GM19468 (cell line): ENCODE data around the gene VWA2.

ENCODE experiments used
- ATAC-seq: cut with Tn5 transposase; IDR thresholded peaks from one replicate; pipeline ENCODE4 v1.9.1; 2021; ENCODE audit warnings: mild to moderate bottlenecking, moderate library complexity, moderate number of reproducible peaks; ENCODE audit not compliant: unreplicated experiment; ENCODE audit errors: extremely low read depth

VWA2 gene

DNA sequence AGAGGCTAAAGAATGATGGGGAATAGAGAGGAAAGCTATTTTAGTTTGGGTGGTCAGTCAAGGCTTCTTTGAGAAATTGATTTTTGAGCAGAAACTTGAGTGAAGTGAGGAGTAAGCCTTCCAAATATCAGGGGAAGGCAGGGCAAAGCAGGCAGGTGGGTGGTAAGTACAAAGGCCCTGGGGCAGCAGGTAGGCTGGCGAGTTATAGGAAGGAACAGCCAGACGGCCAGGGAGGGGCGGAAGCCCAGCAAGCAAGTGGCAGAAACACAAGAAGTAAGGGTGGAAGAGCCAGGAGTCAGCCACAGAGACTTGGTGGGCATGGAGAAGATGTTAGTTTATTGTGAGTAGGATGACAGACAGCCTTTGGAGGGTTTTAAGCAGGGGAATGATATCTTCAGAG lies 34.9 kb downstream of the VWA2 start:
- no peak for ATAC-seq

DNA sequence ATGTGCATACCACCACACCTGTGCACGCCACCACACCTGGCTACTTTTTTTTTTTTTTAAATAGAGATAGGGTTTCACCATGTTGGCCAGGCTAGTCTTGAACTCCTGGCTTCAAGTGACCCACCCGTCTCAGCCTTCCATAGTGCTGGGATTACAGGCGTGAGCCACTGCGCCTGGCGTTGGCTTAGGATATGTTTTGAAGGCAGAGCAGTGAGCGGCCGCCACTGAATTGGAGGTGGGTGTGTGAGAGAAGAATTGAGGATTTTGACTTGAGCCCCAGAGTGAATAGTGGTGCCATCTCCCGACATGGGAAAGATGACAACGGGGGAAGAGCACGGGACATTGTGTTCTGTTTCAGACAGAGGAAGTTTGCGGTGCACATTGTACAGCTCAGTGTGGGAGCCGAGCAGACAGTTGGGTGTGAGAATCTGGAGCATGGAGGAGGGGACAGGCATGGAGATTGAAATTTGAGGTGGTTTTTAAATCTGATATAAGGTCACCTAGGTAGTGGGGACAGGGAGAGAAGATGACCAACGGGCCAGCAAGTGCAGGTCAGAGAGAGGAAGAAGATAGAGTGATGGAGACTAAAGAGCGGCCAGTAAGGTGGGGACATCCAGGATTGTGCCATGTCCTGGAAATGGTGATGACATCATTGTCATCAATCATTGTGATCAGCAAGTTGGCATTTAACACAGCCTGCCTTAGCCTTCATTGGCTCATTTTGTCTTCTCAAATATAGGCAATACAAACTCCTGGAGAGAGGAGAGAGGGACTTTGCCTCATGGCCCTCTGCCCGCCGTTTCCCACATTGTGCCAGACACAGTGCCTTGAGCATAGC lies 35.8 kb downstream of the VWA2 start:
- no peak for ATAC-seq

DNA sequence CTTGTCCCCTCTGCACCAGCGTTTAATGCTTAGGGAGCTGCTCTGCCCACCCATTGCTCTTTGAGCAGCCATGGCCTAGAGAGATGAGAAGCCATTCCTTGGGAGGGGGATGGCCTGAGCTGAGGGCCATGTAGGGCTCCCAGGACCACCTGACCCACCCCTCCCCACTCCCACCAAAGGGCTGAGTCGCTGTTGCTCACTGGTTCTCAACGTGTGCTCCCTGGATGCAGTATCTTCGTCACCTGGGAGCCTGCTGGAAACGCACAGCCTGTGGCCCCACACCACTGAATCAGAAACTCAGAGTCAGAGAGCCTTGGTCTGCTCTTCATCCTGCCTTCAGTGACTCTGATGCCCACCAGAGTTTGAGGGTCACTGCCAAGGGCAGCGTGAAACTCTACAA lies 37.0 kb downstream of the VWA2 start:
- ATAC-seq: no peak

DNA sequence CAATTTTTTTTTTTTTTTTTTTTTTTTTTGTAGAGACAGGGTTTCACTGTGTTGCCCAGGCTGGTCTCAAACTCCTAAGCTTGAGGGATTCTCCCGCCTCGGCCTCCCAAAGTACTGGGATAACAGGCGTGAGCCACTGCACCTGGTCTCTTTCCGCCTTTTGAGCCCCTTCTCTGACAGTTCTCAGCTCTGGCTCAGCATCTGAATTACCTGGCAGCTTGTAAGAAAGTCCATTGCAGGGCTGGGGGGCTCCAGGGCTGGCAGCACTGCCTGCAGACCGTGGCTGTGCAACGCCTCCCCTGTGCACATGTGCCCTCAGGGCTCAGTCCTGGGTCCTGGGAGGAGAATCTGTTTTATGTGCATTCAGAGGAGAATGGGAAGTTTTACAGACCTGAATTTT lies 37.6 kb downstream of the VWA2 start:
- no peak for ATAC-seq

DNA sequence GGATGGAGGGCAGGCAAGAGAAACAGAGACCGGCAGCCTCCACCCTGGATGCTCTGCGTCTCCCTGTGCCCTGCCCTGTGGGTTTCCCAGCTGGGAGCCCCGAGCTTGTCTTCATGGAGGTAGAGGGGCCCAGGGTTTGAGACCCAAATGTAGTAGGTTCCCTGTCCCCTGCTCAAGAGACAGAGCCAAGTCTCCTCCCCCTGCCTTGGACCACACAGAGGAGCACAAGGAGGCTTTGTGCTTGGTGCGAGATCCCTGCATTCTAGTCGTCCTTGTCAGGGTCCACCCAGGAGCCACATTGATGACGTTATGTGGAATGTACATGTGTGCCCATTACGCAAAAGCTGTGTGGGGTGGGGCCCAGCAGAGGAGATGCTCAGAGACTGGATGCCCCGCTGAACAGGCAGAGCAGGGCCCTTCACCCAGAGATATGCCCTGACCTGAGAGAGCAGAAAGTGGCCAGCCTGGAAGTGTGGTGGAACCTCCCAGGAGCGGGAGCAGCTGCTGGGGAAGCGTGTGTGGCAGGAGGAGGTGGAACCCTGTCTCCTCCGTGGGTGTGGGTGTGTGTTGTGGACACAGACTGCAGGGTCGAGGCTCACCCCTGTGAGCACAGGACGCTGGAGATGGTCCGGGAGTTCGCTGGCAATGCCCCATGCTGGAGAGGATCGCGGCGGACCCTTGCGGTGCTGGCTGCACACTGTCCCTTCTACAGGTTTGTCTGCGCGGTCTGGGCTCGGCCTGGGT lies 39.3 kb downstream of the VWA2 start:
- ATAC-seq: no peak

DNA sequence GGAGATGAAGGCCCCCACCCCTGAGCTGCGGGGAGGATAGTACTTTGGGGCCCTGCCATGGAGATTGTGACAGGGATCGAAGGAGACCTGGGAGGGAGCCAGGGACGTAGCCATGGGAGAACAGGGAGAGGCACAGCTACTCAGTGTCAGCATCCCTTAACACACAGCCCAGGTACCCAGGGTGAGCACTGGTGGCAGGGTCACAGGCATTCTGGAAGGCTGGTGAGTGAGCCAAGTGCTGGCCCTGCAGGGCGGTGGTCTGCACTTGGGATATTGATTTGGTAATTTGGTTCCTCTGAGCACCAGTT lies 39.8 kb downstream of the VWA2 start:
- ATAC-seq: no peak

DNA sequence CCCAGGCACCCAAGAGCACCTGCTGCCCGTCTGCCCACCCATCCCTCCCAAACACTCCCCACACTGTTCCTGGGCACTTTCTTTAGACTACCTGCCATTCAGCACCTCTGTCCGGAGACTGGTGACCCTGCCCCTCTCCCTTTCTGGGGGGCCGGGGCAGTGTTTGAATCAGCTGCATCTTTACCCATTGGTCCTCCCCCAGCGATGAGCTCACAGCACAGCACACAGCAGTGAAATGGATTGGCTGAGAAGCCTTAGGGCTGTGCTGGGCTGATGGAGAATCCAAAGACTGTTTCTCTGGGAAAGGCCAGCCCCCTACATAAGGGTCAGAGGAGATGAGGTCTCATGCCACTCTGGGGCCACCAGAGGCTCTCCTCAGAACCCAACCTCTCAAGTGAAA lies 40.2 kb downstream of the VWA2 start:
- ATAC-seq: no peak

DNA sequence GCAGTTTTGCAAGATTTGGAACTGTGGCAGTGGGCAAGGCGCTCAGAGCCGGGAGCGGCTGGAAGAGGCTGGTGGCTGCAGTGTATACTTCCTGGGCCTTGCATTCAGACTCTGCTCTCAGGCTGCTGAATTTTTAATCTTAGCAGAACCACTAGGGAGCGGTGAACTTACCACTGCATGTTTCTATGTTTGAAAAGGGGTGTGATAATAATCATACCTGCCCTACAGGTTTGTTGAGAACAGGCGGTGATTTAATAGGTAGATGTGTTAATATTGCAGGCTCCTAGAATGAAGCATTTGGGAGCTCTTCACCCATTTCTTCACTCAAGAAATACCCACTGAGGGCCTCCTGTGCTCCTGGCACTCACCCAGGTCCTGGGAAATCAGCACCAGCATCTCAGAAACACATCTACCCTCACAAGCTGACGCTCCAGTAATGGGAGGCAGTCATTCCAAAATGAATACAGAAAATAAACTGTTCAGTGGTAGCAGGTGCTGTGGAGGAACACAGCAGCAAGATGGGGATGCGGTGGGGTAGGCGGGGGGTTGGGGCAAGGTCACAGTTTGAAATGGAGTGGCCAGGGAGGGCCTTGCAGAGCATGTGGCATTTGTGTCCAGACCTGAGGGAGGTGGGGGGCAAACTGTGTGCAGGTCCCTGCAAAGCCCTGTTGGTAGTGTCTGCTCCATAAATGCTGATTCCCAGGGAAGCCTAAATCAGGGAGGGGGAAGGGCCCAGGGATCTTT lies 41.0 kb downstream of the VWA2 start:
- no peak for ATAC-seq

DNA sequence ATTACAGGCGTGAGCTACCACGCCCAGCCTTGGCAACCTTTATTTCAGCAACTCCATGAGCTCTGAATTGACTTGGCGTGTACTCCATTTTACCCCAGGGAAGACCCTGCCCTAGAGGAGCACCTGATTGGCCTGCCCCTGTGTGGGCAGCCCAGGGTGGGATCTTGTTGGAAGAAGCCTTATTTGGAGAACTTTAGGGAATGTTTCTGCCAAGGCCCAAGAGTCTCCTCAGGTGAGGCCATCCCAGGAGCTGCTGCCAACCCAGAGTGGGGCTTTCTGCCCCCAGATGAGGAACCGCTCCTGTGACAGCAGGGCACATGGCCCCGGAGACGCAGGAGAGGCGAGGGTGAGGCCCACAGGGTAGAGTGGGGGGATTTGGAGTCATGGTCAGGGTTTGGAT lies 42.0 kb downstream of the VWA2 start:
- no peak for ATAC-seq

DNA sequence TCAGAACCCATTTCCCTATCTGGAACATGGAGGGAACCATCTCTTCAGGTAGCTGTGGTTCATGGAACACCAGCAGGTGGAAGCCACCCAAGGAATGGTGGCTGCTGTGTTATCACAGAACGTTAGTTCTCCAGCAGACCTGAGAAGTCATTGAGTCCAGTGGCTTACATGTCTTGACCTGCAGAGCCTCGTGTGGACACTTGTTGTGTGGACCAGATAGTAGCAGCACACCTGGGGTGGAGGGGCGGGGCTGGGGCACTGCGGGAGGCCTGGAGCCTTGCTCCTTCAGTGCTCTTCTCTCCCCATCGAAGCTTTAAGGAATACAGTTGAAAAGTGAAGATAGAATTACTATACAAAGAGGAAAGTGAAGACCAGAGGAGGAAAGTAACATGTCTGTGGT lies 42.4 kb downstream of the VWA2 start:
- ATAC-seq: no peak

DNA sequence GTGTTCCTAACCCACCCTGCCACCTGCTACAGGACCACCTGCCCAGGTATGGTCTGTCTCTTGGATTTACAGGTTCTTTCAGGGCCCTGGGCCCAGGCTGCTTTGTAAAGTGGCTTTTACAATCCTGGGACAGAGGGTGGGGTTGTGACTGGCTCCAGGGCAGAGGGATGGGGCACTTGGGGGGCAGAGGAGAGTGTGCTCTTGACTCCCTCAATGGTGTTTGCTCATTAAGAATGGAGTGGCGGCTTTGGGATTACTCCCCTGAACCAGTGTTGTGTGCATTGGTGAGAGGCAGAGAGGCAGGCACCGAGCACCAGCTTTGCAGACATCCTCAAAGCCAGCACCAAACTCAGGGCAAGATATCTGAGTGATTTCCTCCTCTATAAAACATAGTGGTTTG lies 43.5 kb downstream of the VWA2 start:
- ATAC-seq: no peak

DNA sequence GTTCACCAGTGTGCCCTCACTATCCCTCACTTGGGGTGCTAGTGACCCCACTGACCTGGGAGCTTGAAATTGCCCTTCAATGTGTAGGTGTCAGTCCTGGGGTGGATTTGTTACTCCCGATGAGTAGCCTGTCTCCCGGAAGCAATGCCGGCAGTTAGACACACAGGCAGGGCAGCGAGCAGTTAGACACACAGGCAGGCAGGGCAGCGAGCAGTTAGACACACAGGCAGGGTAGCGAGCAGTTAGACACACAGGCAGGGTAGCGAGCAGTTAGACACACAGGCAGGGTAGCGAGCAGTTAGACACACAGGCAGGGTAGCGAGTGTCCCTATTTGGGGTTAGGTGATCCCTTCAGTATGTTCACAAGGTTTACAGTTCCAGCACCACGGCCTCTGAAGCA lies 44.0 kb downstream of the VWA2 start:
- ATAC-seq: no peak

DNA sequence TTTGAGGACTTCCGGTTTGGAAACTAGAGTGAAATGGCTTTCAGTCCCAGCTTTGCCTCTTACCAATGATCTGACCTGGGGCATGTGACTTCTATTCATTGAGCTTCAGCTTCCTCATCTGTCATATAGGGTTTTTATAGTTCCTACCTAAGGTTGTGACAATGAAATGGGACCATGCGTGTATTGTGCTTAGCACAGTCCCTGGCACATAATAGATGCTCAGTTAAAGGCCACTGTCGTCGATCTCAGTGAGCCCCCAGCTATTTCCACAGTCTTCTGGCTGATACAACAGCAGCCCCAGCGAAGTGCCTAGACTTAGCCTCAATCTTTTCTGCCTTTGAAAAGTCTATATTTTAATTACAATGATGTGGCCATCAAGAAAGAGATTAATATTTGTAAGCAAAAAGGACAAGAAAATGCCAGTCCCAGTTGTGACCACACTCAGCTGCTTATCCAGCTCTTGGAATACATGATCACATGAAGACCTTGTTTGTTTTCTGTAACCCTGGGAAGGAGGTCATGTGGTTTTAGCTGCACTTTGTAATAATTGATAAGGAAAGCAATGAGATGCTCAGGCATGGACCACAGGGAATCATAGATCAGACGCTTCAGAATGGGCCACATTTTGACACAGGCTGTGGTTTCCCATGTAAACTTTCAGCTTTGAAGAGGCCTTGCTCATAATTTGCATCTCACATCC lies 44.6 kb downstream of the VWA2 start:
- no peak for ATAC-seq

DNA sequence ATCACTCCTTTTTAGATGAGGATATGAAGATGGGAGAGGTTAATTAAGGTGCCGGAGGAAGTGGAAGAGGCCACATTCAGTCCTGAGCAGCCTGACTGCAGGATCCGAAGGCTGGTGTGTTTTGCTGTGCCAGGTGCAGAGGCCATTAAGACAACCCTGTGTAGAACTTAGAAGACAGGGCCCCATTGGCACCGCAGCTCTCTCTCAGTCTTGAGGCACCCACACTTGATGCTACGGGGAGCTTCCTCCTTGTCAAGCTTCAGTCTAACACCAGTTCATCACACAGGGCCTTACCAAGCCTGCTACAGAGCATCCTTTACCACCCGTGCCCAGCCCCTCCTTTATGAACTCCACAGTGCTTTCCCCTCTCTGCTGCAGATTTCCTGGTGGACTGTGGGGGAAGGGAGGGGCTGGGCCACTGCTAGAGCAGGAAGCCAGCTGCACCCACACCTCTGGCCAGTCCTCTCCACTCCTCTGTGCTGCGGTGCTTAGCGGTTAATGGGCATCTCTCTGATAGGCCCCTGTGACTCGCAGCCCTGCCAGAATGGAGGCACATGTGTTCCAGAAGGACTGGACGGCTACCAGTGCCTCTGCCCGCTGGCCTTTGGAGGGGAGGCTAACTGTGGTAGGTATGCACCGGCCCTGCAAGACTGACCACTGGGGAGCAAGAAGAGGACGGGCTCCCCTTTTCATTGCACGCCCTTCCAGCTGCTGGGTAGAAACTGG lies 45.5 kb downstream of the VWA2 start:
- no peak for ATAC-seq

DNA sequence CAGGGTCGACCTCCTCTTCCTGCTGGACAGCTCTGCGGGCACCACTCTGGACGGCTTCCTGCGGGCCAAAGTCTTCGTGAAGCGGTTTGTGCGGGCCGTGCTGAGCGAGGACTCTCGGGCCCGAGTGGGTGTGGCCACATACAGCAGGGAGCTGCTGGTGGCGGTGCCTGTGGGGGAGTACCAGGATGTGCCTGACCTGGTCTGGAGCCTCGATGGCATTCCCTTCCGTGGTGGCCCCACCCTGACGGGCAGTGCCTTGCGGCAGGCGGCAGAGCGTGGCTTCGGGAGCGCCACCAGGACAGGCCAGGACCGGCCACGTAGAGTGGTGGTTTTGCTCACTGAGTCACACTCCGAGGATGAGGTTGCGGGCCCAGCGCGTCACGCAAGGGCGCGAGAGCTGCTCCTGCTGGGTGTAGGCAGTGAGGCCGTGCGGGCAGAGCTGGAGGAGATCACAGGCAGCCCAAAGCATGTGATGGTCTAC lies 46.9 kb downstream of the VWA2 start:
- ATAC-seq: no peak

DNA sequence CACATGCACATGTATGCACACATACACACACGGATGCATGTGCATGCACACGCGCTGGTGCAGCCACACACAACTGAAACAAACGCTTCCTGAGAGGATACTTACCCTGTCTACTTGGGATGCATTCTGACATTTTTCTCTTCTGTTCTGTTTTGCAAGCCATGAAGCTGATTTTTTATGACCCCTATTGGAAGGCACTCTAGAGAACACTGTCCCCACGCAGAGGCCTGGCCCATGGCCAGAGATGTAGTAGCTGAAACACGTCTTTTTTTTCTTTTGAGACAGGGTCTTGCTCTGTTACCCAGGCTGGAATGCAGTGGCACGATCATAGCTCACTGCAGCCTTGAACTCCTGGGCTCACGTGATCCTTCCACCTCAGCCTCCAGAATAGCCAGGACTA lies 47.9 kb downstream of the VWA2 start:
- ATAC-seq: no peak

DNA sequence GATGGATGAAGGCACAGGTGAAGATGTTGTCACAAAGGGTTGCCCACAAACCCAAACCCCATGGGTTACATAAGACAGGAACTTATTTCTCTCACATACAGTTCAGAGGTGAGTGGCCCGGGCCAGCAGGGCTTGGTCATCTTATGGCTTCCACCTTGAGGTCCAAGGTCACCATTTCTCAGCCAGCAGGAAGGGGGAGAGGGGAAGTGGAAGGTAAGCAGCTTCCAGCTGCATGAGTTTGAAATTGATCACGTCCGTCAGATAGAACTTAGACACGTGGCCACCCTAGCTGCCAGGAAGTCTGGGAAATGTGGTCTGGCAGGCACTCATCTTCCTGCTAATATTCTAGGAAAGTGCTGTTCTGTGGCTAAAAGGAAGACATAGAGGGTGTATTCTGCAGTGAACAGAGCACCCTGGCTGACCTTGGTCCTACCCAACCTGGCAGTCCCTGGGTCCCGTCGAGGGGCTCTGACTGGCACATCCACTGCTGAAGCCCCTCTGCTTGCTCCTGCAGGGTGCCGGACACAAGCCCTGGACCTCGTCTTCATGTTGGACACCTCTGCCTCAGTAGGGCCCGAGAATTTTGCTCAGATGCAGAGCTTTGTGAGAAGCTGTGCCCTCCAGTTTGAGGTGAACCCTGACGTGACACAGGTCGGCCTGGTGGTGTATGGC lies 49.5 kb downstream of the VWA2 start:
- no peak for ATAC-seq

DNA sequence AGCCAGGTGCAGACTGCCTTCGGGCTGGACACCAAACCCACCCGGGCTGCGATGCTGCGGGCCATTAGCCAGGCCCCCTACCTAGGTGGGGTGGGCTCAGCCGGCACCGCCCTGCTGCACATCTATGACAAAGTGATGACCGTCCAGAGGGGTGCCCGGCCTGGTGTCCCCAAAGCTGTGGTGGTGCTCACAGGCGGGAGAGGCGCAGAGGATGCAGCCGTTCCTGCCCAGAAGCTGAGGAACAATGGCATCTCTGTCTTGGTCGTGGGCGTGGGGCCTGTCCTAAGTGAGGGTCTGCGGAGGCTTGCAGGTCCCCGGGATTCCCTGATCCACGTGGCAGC lies 50.0 kb downstream of the VWA2 start:
- ATAC-seq: no peak

DNA sequence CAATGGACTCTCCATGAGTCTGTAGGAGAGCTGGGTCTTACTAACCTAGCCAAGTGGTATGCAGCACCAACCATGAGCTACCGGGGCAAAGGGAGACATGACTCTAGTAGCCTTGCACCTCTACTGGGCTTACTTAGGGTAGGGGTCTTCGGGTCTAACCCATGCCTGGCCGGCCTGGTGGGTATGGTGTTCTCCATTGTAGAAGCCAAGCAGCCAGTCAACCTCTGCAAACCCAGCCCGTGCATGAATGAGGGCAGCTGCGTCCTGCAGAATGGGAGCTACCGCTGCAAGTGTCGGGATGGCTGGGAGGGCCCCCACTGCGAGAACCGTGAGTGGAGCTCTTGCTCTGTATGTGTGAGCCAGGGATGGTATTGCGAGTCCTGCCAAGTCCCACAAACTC lies 51.0 kb downstream of the VWA2 start:
- no peak for ATAC-seq

DNA sequence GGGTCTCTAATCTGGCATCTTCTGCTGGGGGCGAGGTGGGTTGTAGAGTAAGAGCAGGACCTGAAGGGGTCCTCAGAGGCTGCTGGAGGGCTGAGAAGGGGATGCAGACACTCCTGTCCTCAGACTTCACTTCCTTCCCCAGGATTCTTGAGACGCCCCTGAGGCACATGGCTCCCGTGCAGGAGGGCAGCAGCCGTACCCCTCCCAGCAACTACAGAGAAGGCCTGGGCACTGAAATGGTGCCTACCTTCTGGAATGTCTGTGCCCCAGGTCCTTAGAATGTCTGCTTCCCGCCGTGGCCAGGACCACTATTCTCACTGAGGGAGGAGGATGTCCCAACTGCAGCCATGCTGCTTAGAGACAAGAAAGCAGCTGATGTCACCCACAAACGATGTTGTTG lies 52.0 kb downstream of the VWA2 start:
- ATAC-seq: no peak
